GM08714 (cell line): ENCODE measurements around the gene HPSE2.

Experiments
- H3K4me3 ChIP-seq: fragments of 200-500 bp; sonication (Bioruptor generic); 2 replicates; pipeline ENCODE4 v1.5.1; 2014; ENCODE audit warnings: mild to moderate bottlenecking, low read length, inconsistent platforms
- ZNF274 ChIP-seq: IDR thresholded peaks from 2 replicates; pipeline ENCODE4 v1.6.1; 2012; ENCODE audit warnings: mild to moderate bottlenecking, low read depth, low read length

Gene HPSE2

DNA sequence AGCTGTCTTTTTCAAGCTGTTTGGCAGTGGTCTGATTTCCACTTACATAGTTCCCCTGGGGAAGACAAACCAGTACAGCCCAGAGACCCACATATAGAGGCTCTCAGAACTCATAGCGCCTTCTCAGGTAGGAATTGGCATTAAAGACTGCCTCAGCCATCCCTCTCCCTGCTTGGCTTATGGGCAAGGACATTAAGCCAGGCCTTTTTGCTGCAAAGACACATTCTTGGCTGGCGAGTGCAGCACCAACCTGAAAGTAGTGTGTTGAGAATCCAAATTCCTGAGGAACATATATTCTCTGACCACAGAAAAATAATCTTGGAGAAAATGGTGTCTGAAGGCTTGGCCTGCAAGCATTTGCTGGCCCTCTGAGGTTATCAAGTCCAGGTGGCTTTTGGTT, 749.7 kb downstream of the HPSE2 start:
- H3K4me3 ChIP-seq, result no peak overlapping the region
- no peak for TF ChIP-seq ZNF274

DNA sequence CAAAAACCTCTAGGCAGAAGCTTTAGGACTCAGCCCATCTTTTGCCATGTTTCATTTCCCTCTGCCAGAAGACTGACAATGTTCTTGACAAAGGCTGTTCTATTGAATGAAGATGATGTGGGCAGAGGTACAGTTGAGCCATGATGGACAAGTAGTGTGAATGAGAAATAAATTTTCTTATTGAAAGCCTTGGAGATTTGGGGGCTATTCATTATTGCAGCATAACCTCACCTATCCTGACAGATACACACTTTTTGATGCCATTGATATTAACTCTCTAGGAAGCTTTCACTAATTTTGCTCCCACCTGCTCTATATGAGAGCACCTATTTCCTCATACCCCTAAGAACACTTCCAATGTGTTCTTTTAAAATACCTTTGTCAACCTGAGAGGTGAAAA, 752.0 kb downstream of the HPSE2 start:
- no peak for TF ChIP-seq ZNF274
- H3K4me3 ChIP-seq, result no peak overlapping the region

DNA sequence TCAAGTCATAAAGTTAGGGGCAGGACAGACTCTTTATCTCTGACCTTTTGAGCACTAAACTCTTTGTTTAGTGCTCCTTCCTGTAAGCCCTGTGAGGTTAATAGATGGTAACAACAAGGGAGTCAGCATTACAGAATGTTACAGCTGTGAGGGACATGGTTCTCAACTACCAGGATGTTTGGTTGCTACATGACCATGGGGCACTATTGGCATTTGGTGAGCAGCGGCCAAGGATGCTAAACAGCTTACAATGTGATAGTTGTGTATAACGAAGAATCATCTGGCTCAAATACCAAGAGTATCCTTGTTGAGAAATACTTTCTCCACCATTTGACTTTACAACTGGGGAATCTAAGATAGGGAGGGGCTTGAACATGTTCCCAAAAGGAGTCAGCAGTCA, 753.6 kb downstream of the HPSE2 start:
- no peak for TF ChIP-seq ZNF274
- no peak overlapping the region for H3K4me3 ChIP-seq

DNA sequence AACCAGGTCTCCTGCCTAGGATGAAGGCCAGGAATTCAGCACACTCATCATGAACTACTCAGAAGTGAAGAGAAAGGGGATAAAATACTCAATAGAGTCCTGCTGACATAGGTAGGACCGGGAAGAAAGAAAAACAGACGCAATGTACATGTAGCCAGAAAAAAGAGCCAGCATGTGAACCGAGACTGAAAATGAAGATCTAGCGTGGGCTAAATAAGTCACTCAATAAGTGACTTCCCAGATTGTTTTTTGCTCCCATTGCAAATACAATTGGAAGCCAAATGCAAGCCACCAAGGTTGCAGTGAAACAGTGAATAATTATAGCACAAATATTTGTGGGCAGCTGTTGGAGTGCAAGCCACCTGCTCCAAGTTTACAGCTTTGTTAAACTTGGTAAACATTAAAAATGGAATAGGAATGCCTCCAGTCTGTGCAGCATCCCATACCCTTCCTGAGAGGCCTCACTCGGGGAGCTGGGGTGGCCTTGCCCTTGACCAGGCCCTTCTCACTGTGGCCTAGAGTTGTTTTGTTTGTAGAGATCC, 754.2 kb downstream of the HPSE2 start:
- no peak for TF ChIP-seq ZNF274
- no peak overlapping the region for H3K4me3 ChIP-seq

DNA sequence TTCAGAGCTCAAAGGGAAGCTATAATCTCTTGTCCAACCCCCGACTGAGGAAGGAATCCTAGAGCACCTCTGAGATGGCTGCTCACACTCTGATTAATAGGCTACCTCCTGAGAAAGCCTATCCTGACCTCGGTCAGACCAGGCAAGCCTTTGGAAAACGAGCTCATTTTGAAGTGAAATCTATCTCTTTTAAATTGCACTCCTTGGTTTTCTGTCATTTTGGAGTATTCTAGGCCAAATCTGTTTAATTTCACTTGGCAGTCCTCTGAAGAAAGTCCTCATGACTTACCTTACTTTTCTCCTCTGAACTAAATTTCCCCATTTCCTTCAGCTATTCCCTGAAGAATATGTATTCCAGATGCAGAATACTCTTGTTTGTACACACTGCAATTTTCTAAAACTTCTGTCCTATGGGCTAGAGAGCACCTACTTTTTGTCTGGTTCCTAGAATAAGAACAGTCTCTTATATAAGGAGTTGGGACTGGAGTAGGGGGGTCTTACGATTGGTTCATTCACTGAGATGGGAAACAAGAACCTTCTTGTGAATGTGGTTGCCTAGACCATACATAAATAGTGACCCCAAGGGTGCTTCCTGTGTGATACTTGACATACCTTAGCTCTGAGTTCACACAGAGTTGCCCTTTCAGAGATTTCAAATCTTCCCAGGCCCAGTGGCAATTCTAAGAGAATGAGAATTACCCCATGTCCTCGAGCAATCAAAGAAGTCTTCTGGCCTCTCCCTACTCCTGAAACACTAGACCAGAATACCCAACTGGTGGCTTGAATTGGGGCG, 757.0 kb downstream of the HPSE2 start:
- TF ChIP-seq ZNF274, result no peak
- no peak overlapping the region for H3K4me3 ChIP-seq

DNA sequence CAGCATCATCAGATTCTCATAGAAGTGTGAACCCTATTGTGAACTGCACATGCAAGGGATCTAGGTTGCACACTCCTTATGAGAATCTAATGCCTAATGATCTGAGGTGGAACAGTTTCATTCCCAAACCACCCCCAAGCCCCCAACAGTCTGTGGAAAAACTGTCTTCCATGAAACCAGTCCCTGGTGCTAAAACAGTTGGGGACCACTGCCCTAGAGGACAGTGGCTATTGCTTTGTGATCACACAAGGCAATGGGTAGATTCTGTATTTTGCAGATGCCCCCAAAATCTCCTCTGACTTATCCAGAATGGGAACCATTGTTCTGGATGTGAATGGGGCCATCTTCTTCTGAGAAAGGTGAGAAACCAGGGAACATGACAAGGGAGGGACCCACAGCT, 757.8 kb downstream of the HPSE2 start:
- TF ChIP-seq ZNF274, result no peak
- no peak overlapping the region for H3K4me3 ChIP-seq

DNA sequence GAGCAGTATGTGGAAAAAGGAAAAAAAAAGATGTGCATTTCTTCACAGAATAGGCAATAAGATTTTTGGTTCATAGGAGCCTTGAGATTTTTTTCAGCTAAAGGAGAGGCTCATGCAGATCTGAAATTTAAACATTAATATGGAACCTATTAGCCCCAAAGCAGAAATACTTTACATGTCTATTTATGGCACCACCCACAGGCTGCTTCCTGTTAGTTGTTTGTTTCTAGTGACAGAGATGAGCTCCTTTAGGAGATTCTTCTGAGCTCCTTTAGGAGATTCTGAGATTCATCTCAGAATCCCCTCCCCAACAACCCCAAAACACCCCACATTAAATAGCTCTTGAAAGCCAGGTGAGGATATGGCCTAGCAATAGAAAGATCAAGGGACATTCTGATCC, 761.0 kb downstream of the HPSE2 start:
- no peak overlapping the region for H3K4me3 ChIP-seq
- no peak for TF ChIP-seq ZNF274

DNA sequence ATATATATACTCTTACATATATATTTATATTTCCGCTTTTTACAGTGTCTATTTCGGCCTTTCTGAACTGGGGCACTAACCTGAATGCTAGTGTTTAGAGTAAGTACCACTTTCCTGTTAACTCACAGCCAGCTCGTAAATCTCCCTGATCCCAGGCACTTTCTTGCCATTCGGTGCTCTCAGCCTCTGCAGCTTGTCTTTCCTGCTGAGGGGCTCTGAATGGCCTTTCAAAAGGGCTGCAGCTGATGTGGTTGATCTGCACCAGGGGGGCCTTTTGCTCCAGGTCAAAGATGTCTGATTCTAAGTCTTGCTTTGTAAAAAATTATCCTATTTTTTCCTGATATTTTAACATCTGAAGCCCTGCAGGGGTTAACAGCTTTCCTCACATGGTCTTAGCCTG, 763.5 kb downstream of the HPSE2 start:
- TF ChIP-seq ZNF274, result no peak
- no peak overlapping the region for H3K4me3 ChIP-seq

DNA sequence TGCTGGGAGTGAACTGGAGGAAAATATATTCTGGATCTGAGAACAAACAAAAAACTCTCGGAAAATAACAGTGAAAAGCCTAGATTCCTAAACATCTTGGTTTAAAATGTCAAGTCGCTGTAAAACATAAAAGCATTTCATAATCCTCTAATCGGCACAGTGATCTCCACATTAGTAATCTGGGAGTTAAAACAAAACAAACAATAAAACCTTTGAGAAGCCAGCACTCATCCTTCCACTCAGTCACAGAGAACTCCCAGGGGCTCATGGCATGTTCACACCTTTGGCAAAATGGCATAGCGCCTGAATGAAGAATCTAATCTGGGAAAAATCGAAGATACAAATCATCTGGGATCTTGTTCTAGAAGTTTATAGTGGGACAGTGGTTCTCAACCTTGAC, 764.8 kb downstream of the HPSE2 start:
- H3K4me3 ChIP-seq, result no peak overlapping the region
- no peak for TF ChIP-seq ZNF274

DNA sequence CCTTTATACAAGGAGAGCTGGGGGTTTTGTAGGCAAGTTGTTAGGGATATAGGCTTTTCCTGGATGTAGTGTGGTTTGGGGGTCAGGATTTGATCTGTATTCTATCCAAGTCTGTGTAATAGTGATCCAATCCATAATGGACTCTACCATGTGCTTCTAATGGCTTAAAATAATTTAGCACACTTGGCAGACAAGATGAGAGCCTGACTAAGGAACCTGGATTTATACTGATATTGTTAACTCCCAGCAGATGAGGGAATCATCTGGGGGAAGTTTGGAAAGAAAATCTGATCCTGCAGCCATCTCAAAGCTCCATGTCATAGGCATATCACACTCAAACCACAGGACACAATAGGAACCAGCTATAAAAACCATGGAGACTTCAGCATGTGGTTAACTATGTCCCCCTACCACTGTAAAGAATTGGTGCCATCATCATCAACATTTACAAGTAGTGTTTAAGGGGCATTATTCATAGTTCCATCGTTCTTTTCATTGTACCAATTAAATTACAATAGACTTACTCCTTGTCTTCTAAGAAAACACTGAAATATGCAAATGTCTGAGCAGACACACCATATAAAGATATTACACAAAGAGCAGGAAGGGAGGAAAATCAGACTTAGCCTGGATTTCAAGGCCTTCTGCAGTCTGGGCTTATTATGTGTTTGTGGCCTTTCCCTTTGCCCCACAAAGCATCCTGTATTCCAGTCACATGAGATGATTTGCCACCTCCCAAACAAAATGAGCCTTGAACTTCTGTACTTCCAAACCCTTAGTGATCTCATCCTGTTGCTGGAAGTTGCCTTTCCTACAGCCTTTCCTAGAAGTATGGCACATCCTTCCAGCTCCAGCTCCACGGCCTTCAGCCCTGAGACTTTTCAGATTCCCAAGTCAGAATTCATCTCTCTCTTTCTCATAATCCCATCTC, 766.4 kb downstream of the HPSE2 start:
- no peak overlapping the region for H3K4me3 ChIP-seq
- no peak for TF ChIP-seq ZNF274

DNA sequence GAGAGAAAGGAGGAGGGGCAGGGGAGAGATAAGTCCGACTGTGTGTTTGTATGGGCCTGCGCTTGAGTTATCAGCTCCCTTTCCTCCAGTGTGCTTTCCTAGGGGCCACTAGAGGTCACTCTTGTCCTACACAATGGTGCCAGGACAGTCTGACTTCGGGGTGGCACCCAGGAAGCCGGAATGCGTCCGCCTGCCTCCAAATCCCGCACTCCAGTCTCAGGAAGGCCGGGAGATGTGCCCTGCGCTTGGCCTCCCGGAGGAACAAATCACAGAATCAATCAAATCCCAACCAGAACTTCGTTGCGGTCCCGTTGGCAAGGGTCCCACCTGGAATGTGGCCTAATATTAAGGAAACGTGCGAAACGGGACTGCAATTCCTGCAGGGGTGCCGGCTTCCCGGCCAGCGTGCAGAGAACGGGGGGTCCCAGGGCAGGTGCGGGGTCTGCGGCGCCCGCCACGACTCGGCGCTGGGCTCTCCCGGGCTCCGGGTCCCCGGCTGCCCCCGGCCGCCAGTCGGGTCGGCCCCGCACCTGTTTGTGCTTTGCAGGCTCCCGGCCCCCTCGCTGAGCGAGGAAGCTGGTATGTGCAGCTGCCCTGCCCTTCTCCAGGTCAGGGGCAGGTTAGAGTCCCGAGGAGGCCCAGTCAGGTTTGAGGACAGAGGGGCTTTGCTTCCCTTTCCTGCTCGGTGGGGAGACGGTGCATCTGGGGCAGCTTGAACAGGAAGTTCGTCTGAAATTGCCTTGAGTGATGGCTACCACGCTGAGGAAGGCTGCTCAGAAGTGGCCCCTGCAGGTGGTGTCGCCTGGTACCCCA, 767.9 kb downstream of the HPSE2 start:
- peak overlapping the region; percentile 39; the same call in 1 of the 2 replicates for H3K4me3 ChIP-seq

DNA sequence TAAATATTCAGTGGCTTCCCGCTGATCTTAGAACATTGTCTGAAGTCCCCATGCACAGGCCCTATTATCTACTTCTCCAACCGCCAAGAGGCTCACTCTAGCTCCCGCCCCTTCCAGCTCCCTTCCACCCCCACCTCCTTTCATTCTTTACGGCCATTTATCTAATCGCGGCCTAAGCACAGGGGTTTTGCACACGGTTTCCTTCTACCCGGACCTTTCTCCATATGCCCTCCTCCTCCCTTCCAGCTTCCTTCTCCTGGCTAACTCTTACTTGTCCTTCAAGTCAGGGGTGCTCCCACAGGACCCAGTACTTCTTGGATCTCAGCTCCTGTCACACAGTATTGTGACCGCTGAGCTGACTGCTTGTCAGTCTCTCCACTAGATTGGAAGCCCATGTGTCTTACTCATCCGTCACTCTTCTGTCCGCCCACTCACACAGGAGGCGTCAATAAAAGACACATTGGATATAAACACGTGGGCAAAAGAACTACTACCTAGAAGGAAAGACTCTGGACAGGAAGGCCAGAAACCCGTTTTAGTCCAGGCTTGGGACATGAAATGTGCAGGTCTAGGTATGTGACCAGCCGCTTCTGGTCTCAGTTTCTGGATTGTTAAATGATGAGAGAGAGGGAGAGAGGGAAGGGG, 768.7 kb downstream of the HPSE2 start:
- no peak overlapping the region for H3K4me3 ChIP-seq
- TF ChIP-seq ZNF274, result no peak

More for the DNA sequence above, 767.9 kb downstream of the HPSE2 start:
- no peak for TF ChIP-seq ZNF274

DNA sequence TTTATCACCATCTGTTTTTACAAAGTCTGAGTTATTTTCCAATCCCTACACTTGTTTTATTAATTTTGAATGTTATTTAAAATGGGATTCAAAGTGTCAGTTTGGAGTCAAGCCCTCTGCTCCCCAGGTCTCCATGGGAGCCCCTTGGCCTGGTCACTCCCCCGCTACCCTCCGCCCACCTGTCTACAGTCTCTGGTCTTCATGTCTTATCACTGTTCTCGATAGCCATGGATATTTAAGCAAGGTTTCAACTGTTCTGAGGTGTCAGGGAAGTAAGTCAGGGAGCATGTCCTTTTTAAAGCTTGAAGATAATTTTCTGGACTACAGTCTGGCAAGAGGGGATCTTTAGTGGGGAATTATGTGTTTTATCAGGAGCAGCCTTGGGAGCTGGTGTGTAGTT, 769.8 kb downstream of the HPSE2 start:
- no peak overlapping the region for H3K4me3 ChIP-seq
- TF ChIP-seq ZNF274, result no peak

DNA sequence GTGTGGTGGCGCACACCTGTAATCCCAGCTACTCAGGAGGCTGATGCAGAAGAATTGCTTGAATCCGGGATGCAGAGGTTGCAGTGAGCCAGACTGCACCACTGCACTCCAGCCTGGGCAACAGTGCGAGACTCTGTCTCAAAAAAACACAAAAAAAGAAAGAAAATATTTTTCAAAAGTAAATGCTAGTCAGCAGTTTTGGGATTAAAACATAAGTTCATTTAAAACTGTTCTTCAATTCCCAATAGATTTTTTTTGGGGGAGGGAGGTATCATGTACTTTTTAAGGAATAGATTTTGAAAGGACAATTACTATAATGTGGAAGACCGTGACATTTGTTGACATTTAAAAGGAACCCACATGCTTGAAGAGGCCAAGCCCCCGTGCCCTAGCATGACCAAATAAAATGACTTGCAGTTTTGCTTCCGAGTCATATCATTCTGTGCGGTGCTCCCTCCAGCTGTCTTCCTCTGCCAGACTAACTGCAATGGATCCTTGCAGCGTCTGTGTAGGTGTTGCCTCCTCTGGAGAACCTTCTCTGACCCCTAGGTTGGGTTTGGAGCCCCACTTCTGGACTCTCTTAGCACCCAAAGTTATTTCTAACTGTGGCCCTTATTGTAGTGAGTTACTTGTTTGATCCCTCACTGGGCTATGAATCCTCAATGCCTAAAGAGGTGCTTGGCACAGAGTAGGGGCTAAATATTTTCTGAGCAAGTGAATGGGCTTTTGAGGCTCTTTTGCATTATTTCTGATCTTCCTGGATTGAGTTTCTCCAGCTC, 771.5 kb downstream of the HPSE2 start:
- TF ChIP-seq ZNF274, result no peak
- no peak overlapping the region for H3K4me3 ChIP-seq
